PC-3 (cell line): ENCODE data around the gene MYL12B. TPM values are rescaled to one million over a fixed set of nuclear protein-coding genes. Genes with fewer than 3 reads are reported as not detected.

Source experiments
- ATAC-seq: fragments of 200-7000 bp; cut with Tn5 transposase; 2 replicates; pipeline ENCODE4 v1.9.1; 2020; ENCODE audit warnings: mild to moderate bottlenecking, moderate library complexity
- BruUV-seq: library from RNA; stranded (reverse); fragments of 400-500 nt; replicated peaks from 2 replicates; lab custom pipeline; 2021; lab: Mats Ljungman, UMichigan
- CTCF ChIA-PET: fragments of 300-600 bp; sonication (Branson Sonifier 250); formaldehyde crosslinking; loops from one replicate; lab custom pipeline; 2022; ENCODE audit warnings: antibody characterized with exemption; lab: Charles Lee
- POLR2A ChIA-PET: fragments of 300-600 bp; sonication (Branson Sonifier 250); formaldehyde crosslinking; loops from one replicate; lab custom pipeline; 2022; ENCODE audit warnings: antibody characterized with exemption; ENCODE audit not compliant: unreplicated experiment; lab: Charles Lee
- DNase-seq: peaks from one replicate; pipeline ENCODE4 v3.0.0-alpha.2; 2015
- H2AFZ ChIP-seq: fragments of 300-600 bp; sonication (generic); 2 replicates; pipeline ENCODE4 v1.6.0; 2016; ENCODE audit warnings: antibody characterized with exemption, low read length
- H3F3A ChIP-seq: fragments of 300-600 bp; sonication (generic); one replicate; pipeline ENCODE4 v1.6.0; 2017; ENCODE audit warnings: antibody characterized with exemption, low read length, control low read depth, mild to moderate bottlenecking; ENCODE audit not compliant: unreplicated experiment
- H3K27ac ChIP-seq: fragments of 300-600 bp; sonication (generic); 2 replicates; pipeline ENCODE4 v1.5.1; 2016; ENCODE audit warnings: mild to moderate bottlenecking, low read length
- H3K27me3 ChIP-seq: fragments of 300-600 bp; sonication (generic); 2 replicates; pipeline ENCODE4 v1.6.1; 2016; ENCODE audit warnings: low read length, mixed read lengths
- H3K36me3 ChIP-seq: fragments of 300-600 bp; sonication (generic); 2 replicates; pipeline ENCODE4 v1.6.1; 2016; ENCODE audit warnings: low read depth, mixed run types, low read length, mixed read lengths
- H3K4me1 ChIP-seq: fragments of 300-600 bp; sonication (generic); 2 replicates; pipeline ENCODE4 v1.5.1; 2016; ENCODE audit warnings: low read length; ENCODE audit not compliant: insufficient read depth
- H3K4me2 ChIP-seq: fragments of 300-600 bp; sonication (generic); 2 replicates; pipeline ENCODE4 v1.6.0; 2016; ENCODE audit warnings: low read length
- H3K4me3 ChIP-seq: fragments of 300-600 bp; sonication (generic); 2 replicates; pipeline ENCODE4 v1.5.1; 2016; ENCODE audit warnings: mild to moderate bottlenecking, low read length, mixed read lengths
- H3K79me2 ChIP-seq: fragments of 300-600 bp; sonication (generic); 2 replicates; pipeline ENCODE4 v1.6.1; 2017; ENCODE audit warnings: low read length, mixed read lengths
- H3K9ac ChIP-seq: fragments of 300-600 bp; sonication (generic); 2 replicates; pipeline ENCODE4 v1.6.0; 2016; ENCODE audit warnings: mild to moderate bottlenecking, low read length
- H3K9me2 ChIP-seq: fragments of 300-600 bp; sonication (generic); replicated peaks from 2 replicates; pipeline ENCODE4 v1.6.1; 2016; ENCODE audit warnings: mixed run types, low read length, mixed read lengths
- H3K9me3 ChIP-seq: fragments of 300-600 bp; sonication (generic); 2 replicates; pipeline ENCODE4 v1.6.1; 2016; ENCODE audit warnings: low read length, mixed read lengths
- H4K20me1 ChIP-seq: fragments of 300-600 bp; sonication (generic); 2 replicates; pipeline ENCODE4 v1.6.1; 2016; ENCODE audit warnings: low read length, mixed read lengths
- CTCF ChIP-seq: fragments of 300-600 bp; sonication (generic); conservative IDR thresholded peaks from 2 replicates; pipeline ENCODE4 v1.5.1; 2017; ENCODE audit warnings: antibody characterized with exemption, low read depth, mild to moderate bottlenecking, low read length
- EZH2 ChIP-seq: fragments of 300-600 bp; sonication (generic); IDR thresholded peaks from one replicate; pipeline ENCODE4 v1.6.1; 2017; ENCODE audit warnings: antibody characterized with exemption, mild to moderate bottlenecking, low read length; ENCODE audit not compliant: unreplicated experiment
- EZH2phosphoT487 ChIP-seq: fragments of 300-600 bp; sonication (generic); IDR thresholded peaks from 2 replicates; pipeline ENCODE4 v1.6.1; 2018; ENCODE audit warnings: mild to moderate bottlenecking, antibody characterized with exemption, low read length, borderline replicate concordance
- intact Hi-C: fragments of 100-400 bp; cut with micrococcal nuclease; formaldehyde crosslinking; loops from 2 replicates; pipeline ENCODE4 v1.9.0; 2023
- total RNA-seq: library from RNA; depleted of rRNA; stranded (reverse); fragments of >200 nt; gene quantifications from 2 replicates; pipeline ENCODE4 v1.2.3, GENCODE V29; 2014

MYL12B gene
- total RNA-seq, 1 experiment from 2014 or later, result 308 TPM

- Histone ChIP-seq H3K27me3 (no peaks in the 10 kb centered on the region), H3K9me3 (no peaks in the 10 kb centered on the region), H3K36me3 (peaks cover 7% of the 10 kb centered on the region; the same call in 1 of the 2 replicates), H3K4me2 (peak overlapping the region; percentile 95), H3F3A (no peaks in the 10 kb centered on the region), H3K9ac (peak overlapping the region; percentile 92), H3K4me3 (peak overlapping the region; percentile 92), H4K20me1 (peaks cover 13% of the 10 kb centered on the region), H3K79me2 (peaks cover 67% of the 10 kb centered on the region), H3K4me1 (peaks cover 36% of the 10 kb centered on the region), H2AFZ (peak overlapping the region; percentile 88; the same call in 1 of the 2 replicates), H3K9me2 (no peaks in the 10 kb centered on the region), H3K27ac (peak overlapping the region; percentile 79)
- CTCF ChIA-PET, result interaction anchor here (0.7 kb wide), 1 partner anchor 15 kb away, joined by 5 read pairs; no protein-coding TSS in a partner anchor
- POLR2A ChIA-PET, result interaction anchor here (0.5 to 2.4 kb wide), 4 partner anchors 8 to 355 kb away, joined by 3 to 10 read pairs (median 5); no protein-coding TSS in a partner anchor
- DNase-seq (no peak), ATAC-seq (no peak)
- intact Hi-C loops, result no loop called here
- TSS peak; percentile 24 for BruUV-seq
- TF ChIP-seq EZH2 (no peak), CTCF (no peak), EZH2phosphoT487 (no peak)
These were observed 13.8 kb upstream of the MYL12B start for GRCh38 chr18:3248062-3248657.

- POLR2A ChIA-PET, result interaction anchor here (0.7 to 2.4 kb wide), 4 partner anchors 12 to 354 kb away, joined by 6 to 10 read pairs (median 6); no protein-coding TSS in a partner anchor
- TSS peak; percentile 52 for BruUV-seq
These were observed 13.1 kb upstream of the MYL12B start for GRCh38 chr18:3248658-3249359.

More at GRCh38 chr18:3248658-3249359, 13.1 kb upstream of the MYL12B start:
- Histone ChIP-seq H3K27ac (peak overlapping the region; percentile 79), H2AFZ (no peak overlapping the region), H3K4me3 (peak overlapping the region; percentile 92), H3K27me3 (no peaks in the 10 kb centered on the region), H4K20me1 (peaks cover 13% of the 10 kb centered on the region), H3K9me2 (no peaks in the 10 kb centered on the region), H3K4me2 (peak overlapping the region; percentile 95), H3K79me2 (peaks cover 73% of the 10 kb centered on the region), H3K4me1 (peaks cover 36% of the 10 kb centered on the region), H3K36me3 (peaks cover 13% of the 10 kb centered on the region), H3K9ac (peak overlapping the region; percentile 92), H3F3A (no peaks in the 10 kb centered on the region), H3K9me3 (no peaks in the 10 kb centered on the region)
- intact Hi-C loops, result no loop called here
- CTCF ChIA-PET, result interaction anchor here (0.7 kb wide), 1 partner anchor 15 kb away, joined by 5 read pairs; no protein-coding TSS in a partner anchor
- DNase-seq, result peak; percentile 65
- no peak for ATAC-seq
- TF ChIP-seq EZH2phosphoT487 (no peak), CTCF (no peak), EZH2 (no peak)
